GM12892 (cell line): ENCODE data around the gene WDFY3.

Experiments
- DNase-seq: peaks from one replicate; pipeline ENCODE4 v3.0.0; 2011; ENCODE audit not compliant: insufficient read length
- FAIRE-seq: peaks from 2 replicates; lab custom pipeline; 2011; peaks lifted over from hg19 to GRCh38; lab: Jason Lieb, UNC
- POLR2A ChIP-seq: IDR thresholded peaks from 2 replicates; pipeline ENCODE4 v1.6.1; 2011; ENCODE audit warnings: low read depth, low read length, control low read depth
- POLR2AphosphoS5 ChIP-seq: IDR thresholded peaks from 2 replicates; pipeline ENCODE4 v1.6.1; 2011; ENCODE audit warnings: low read depth, low read length, control low read depth
- TAF1 ChIP-seq: IDR thresholded peaks from 2 replicates; pipeline ENCODE4 v1.6.1; 2011; ENCODE audit warnings: low read depth, mild to moderate bottlenecking, control low read depth, low read length, borderline replicate concordance

The WDFY3 gene

GRCh38 chr4:84647312-84647884 is 319.1 kb downstream of the WDFY3 start:
- DNase-seq (no peak), FAIRE-seq (no peak)
- TF ChIP-seq POLR2A (no peak), POLR2AphosphoS5 (no peak), TAF1 (no peak)

DNA sequence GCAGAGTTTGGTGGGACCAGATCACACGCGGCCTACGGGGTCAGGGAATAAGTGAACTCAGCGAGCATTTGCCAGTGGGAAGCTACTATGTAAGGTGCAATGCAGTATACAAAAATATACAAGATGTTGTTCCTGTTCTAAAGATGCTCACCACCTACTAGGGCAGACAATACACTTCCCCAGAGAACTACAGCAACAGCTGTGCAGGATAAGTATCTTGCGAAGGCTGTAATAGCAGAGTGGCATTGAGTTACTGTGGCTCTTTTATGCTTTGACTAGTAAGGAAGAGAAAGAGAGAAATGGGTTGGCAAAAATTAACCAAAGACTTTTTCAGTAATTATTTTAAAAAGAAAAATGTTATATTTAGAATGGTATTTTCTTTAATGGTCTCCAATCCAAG is 322.4 kb downstream of the WDFY3 start:
- TF ChIP-seq POLR2AphosphoS5 (no peak), POLR2A (no peak), TAF1 (no peak)
- FAIRE-seq (no peak), DNase-seq (no peak)

- DNase-seq (no peak), FAIRE-seq (no peak)
- TF ChIP-seq POLR2AphosphoS5 (no peak), TAF1 (no peak), POLR2A (no peak)
These were observed 327.3 kb downstream of the WDFY3 start for GRCh38 chr4:84639145-84639544.

GRCh38 chr4:84638092-84638491 is 328.4 kb downstream of the WDFY3 start:
- FAIRE-seq (no peak), DNase-seq (no peak)
- no peak for TF ChIP-seq POLR2A
- TF ChIP-seq POLR2AphosphoS5 = no peak
- no peak for TF ChIP-seq TAF1

- no peak for FAIRE-seq
- TF ChIP-seq POLR2A (no peak), TAF1 (no peak), POLR2AphosphoS5 (no peak)
- no peak for DNase-seq
These were observed 331.5 kb downstream of the WDFY3 start for GRCh38 chr4:84634961-84635360.

DNA sequence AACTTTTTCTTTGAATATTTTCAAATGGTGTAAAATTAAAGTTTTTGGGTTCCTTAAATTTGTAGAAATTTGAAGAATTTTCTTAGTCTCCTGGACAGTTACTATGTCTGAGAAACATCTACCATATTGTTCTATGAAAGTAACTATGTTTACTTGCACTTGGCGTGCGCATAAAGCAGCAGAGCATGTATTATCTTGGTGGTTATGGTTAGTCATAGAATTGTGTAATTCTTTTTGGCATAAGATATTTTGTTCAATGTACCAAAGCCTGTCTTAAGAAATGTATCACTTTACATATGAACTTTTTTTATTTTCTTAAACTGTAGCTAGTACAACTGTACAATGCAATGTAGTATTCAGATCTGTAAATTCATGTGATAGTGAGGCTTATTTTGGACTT is 334.4 kb downstream of the WDFY3 start:
- no peak for DNase-seq
- no peak for TF ChIP-seq POLR2A
- TF ChIP-seq TAF1 = no peak
- no peak for TF ChIP-seq POLR2AphosphoS5
- no peak for FAIRE-seq

GRCh38 chr4:84631573-84631972 is 334.9 kb downstream of the WDFY3 start:
- TF ChIP-seq POLR2AphosphoS5 (no peak), TAF1 (no peak), POLR2A (no peak)
- no peak for DNase-seq
- FAIRE-seq = no peak

DNA sequence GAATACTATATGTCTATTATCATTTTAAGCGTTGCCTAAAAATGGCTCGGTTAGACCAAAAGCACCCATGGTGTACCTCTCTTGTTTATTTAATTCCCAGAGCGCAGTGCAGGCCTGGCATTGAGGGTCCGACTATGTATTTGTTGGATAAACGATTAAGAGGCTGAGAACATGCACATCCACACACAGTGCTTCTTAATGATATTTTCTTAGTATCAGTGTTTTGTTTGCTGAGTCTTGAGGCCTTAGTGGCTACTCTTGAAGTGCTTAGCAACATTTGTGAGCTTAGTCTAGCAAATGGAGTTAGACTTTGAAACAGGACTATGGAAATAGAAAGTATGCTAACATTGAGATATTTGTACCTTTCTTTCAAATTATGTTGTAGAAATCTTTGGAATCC is 339.8 kb downstream of the WDFY3 start:
- TF ChIP-seq POLR2AphosphoS5 (no peak), TAF1 (no peak), POLR2A (no peak)
- DNase-seq (no peak), FAIRE-seq (no peak)

DNA sequence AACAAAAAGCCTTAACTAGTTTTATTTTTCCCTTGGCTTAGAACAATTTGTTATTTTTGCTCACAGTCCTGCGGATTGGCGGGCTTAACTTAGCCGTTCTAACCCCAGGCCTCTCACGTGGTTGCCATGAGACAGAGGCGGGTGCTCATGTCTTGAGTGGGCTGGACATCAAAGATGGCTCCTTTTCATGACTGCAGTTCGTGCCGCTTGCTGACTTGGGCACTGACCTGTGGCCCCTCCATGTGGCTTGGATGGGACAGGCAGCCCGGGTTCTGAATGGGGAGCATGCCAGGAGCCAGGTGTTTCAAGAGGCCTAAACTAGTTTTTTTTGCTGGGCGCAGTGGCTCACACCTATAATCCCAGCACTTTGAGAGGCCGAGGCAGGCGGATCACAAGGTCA is 342.8 kb downstream of the WDFY3 start:
- no peak for FAIRE-seq
- no peak for TF ChIP-seq TAF1
- no peak for TF ChIP-seq POLR2A
- TF ChIP-seq POLR2AphosphoS5 = no peak
- no peak for DNase-seq

DNA sequence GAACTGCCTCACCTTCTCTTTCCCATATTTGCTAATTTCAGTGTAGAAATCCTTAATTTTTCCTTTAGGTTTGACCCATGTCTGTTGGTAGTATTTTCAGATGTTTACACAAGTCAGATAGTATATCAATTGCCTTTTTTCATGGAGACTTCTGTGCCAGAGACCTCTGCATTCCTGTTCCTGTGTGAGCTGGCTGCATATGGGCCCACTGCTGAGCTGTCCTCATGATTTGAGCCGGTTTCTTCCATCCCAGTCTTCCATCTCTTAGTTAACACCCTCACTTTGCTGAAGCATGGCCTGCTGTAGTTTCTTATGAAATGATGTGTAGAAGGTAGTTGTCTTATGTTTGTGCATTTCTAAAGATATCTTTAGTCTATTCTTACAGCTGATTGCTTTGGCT is 343.5 kb downstream of the WDFY3 start:
- no peak for DNase-seq
- TF ChIP-seq TAF1 (no peak), POLR2AphosphoS5 (no peak), POLR2A (no peak)
- FAIRE-seq = no peak
